PC-3 (cell line): ENCODE measurements around the gene RAB40C. TPM values are rescaled to one million over a fixed set of nuclear protein-coding genes. Genes with fewer than 3 reads are reported as not detected.

ENCODE experiments used
- ATAC-seq: fragments of 200-7000 bp; cut with Tn5 transposase; 2 replicates; pipeline ENCODE4 v1.9.1; 2020; ENCODE audit warnings: mild to moderate bottlenecking, moderate library complexity
- BruUV-seq: library from RNA; stranded (reverse); fragments of 400-500 nt; replicated peaks from 2 replicates; lab custom pipeline; 2021; lab: Mats Ljungman, UMichigan
- CTCF ChIA-PET: fragments of 300-600 bp; sonication (Branson Sonifier 250); formaldehyde crosslinking; loops from one replicate; lab custom pipeline; 2022; ENCODE audit warnings: antibody characterized with exemption; lab: Charles Lee
- POLR2A ChIA-PET: fragments of 300-600 bp; sonication (Branson Sonifier 250); formaldehyde crosslinking; loops from one replicate; lab custom pipeline; 2022; ENCODE audit warnings: antibody characterized with exemption; ENCODE audit not compliant: unreplicated experiment; lab: Charles Lee
- DNase-seq: peaks from one replicate; pipeline ENCODE4 v3.0.0-alpha.2; 2015
- H2AFZ ChIP-seq: fragments of 300-600 bp; sonication (generic); 2 replicates; pipeline ENCODE4 v1.6.0; 2016; ENCODE audit warnings: antibody characterized with exemption, low read length
- H3F3A ChIP-seq: fragments of 300-600 bp; sonication (generic); one replicate; pipeline ENCODE4 v1.6.0; 2017; ENCODE audit warnings: antibody characterized with exemption, low read length, control low read depth, mild to moderate bottlenecking; ENCODE audit not compliant: unreplicated experiment
- H3K27ac ChIP-seq: fragments of 300-600 bp; sonication (generic); 2 replicates; pipeline ENCODE4 v1.5.1; 2016; ENCODE audit warnings: mild to moderate bottlenecking, low read length
- H3K27me3 ChIP-seq: fragments of 300-600 bp; sonication (generic); 2 replicates; pipeline ENCODE4 v1.6.1; 2016; ENCODE audit warnings: low read length, mixed read lengths
- H3K36me3 ChIP-seq: fragments of 300-600 bp; sonication (generic); 2 replicates; pipeline ENCODE4 v1.6.1; 2016; ENCODE audit warnings: low read depth, mixed run types, low read length, mixed read lengths
- H3K4me1 ChIP-seq: fragments of 300-600 bp; sonication (generic); 2 replicates; pipeline ENCODE4 v1.5.1; 2016; ENCODE audit warnings: low read length; ENCODE audit not compliant: insufficient read depth
- H3K4me2 ChIP-seq: fragments of 300-600 bp; sonication (generic); 2 replicates; pipeline ENCODE4 v1.6.0; 2016; ENCODE audit warnings: low read length
- H3K4me3 ChIP-seq: fragments of 300-600 bp; sonication (generic); 2 replicates; pipeline ENCODE4 v1.5.1; 2016; ENCODE audit warnings: mild to moderate bottlenecking, low read length, mixed read lengths
- H3K79me2 ChIP-seq: fragments of 300-600 bp; sonication (generic); 2 replicates; pipeline ENCODE4 v1.6.1; 2017; ENCODE audit warnings: low read length, mixed read lengths
- H3K9ac ChIP-seq: fragments of 300-600 bp; sonication (generic); 2 replicates; pipeline ENCODE4 v1.6.0; 2016; ENCODE audit warnings: mild to moderate bottlenecking, low read length
- H3K9me2 ChIP-seq: fragments of 300-600 bp; sonication (generic); replicated peaks from 2 replicates; pipeline ENCODE4 v1.6.1; 2016; ENCODE audit warnings: mixed run types, low read length, mixed read lengths
- H3K9me3 ChIP-seq: fragments of 300-600 bp; sonication (generic); 2 replicates; pipeline ENCODE4 v1.6.1; 2016; ENCODE audit warnings: low read length, mixed read lengths
- H4K20me1 ChIP-seq: fragments of 300-600 bp; sonication (generic); 2 replicates; pipeline ENCODE4 v1.6.1; 2016; ENCODE audit warnings: low read length, mixed read lengths
- EZH2 ChIP-seq: fragments of 300-600 bp; sonication (generic); IDR thresholded peaks from one replicate; pipeline ENCODE4 v1.6.1; 2017; ENCODE audit warnings: antibody characterized with exemption, mild to moderate bottlenecking, low read length; ENCODE audit not compliant: unreplicated experiment
- EZH2phosphoT487 ChIP-seq: fragments of 300-600 bp; sonication (generic); IDR thresholded peaks from 2 replicates; pipeline ENCODE4 v1.6.1; 2018; ENCODE audit warnings: mild to moderate bottlenecking, antibody characterized with exemption, low read length, borderline replicate concordance
- intact Hi-C: fragments of 100-400 bp; cut with micrococcal nuclease; formaldehyde crosslinking; loops from 2 replicates; pipeline ENCODE4 v1.9.0; 2023
- total RNA-seq: library from RNA; depleted of rRNA; stranded (reverse); fragments of >200 nt; gene quantifications from 2 replicates; pipeline ENCODE4 v1.2.3, GENCODE V29; 2014
- TF ChIP-seq, protein P1 (sequence below): fragments of 300-600 bp; sonication (generic); conservative IDR thresholded peaks from 2 replicates; pipeline ENCODE4 v1.5.1; 2017; ENCODE audit warnings: antibody characterized with exemption, low read depth, mild to moderate bottlenecking, low read length

RAB40C gene
- total RNA-seq, 1 experiment from 2014 or later: 19.5 TPM

- no peaks in the 10 kb centered on the region for H3K27me3 ChIP-seq
- H3K9ac ChIP-seq: no peak overlapping the region
- BruUV-seq: no TSS peak
- no peak overlapping the region for H3K4me2 ChIP-seq
- no peaks in the 10 kb centered on the region; the same call in 1 of the 2 replicates for H3K36me3 ChIP-seq
- intact Hi-C loops: no loop called here
- no peak overlapping the region for H3K4me3 ChIP-seq
- ChIA-PET POLR2A (interaction anchor here (0.7 kb wide), 1 partner anchor 110 kb away, joined by 11 read pairs; no protein-coding TSS in a partner anchor), CTCF (no interaction called here)
- no peak overlapping the region for H2AFZ ChIP-seq
- H4K20me1 ChIP-seq: no peaks in the 10 kb centered on the region
- no peaks in the 10 kb centered on the region for H3K9me2 ChIP-seq
- no peak for DNase-seq
- TF ChIP-seq EZH2 (no peak), EZH2phosphoT487 (no peak)
- TF ChIP-seq, protein P1, sequence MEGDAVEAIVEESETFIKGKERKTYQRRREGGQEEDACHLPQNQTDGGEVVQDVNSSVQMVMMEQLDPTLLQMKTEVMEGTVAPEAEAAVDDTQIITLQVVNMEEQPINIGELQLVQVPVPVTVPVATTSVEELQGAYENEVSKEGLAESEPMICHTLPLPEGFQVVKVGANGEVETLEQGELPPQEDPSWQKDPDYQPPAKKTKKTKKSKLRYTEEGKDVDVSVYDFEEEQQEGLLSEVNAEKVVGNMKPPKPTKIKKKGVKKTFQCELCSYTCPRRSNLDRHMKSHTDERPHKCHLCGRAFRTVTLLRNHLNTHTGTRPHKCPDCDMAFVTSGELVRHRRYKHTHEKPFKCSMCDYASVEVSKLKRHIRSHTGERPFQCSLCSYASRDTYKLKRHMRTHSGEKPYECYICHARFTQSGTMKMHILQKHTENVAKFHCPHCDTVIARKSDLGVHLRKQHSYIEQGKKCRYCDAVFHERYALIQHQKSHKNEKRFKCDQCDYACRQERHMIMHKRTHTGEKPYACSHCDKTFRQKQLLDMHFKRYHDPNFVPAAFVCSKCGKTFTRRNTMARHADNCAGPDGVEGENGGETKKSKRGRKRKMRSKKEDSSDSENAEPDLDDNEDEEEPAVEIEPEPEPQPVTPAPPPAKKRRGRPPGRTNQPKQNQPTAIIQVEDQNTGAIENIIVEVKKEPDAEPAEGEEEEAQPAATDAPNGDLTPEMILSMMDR: no peak
- no peaks in the 10 kb centered on the region for H3F3A ChIP-seq
- peaks cover 7% of the 10 kb centered on the region for H3K79me2 ChIP-seq
- H3K9me3 ChIP-seq: no peaks in the 10 kb centered on the region
- H3K27ac ChIP-seq: no peak overlapping the region
- H3K4me1 ChIP-seq: no peaks in the 10 kb centered on the region
- no peak for ATAC-seq
Observed at GRCh38 chr16:675884-676564, 86.2 kb downstream of the RAB40C start.

DNA sequence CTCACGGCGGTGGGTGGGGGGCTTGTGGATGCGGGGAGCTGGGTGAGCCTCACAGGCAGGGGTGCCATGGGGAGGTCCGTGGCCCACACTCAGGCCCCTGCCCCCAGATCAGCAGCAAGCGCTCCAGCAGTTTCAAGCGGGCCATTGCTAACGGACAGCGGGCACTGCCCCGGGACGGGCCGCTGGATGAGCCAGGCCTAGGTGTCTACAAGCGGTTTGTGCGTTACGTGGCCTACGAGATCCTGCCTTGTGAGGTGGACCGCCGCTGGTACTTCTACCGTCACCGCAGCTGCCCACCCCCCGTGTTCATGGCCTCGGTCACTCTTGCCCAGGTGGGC lies 86.7 kb downstream of the RAB40C start:
- Histone ChIP-seq H3K36me3 (no peaks in the 10 kb centered on the region), H3K9me3 (no peaks in the 10 kb centered on the region), H2AFZ (no peak overlapping the region), H4K20me1 (no peaks in the 10 kb centered on the region), H3K4me3 (no peak overlapping the region), H3K27ac (no peak overlapping the region), H3K4me1 (peaks cover 3% of the 10 kb centered on the region), H3K4me2 (no peak overlapping the region), H3K9ac (no peak overlapping the region), H3K9me2 (no peaks in the 10 kb centered on the region), H3K27me3 (no peaks in the 10 kb centered on the region), H3K79me2 (peaks cover 12% of the 10 kb centered on the region), H3F3A (no peaks in the 10 kb centered on the region)
- DNase-seq: no peak
- no peak for ATAC-seq
- TF ChIP-seq, protein P1: no peak
- BruUV-seq: no TSS peak
- ChIA-PET CTCF (no interaction called here), POLR2A (no interaction called here)
- intact Hi-C loops: no loop called here

- Histone ChIP-seq H3K4me1 (peaks cover 7% of the 10 kb centered on the region), H3K9ac (no peak overlapping the region), H3K4me2 (no peak overlapping the region), H3K9me2 (no peaks in the 10 kb centered on the region), H3K4me3 (no peak overlapping the region), H3K79me2 (peaks cover 16% of the 10 kb centered on the region), H2AFZ (no peak overlapping the region), H4K20me1 (peaks cover 3% of the 10 kb centered on the region; the same call in 1 of the 2 replicates), H3F3A (no peaks in the 10 kb centered on the region), H3K27ac (no peak overlapping the region), H3K9me3 (no peaks in the 10 kb centered on the region), H3K36me3 (no peaks in the 10 kb centered on the region), H3K27me3 (no peaks in the 10 kb centered on the region)
- no peak for ATAC-seq
- BruUV-seq: no TSS peak
- no peak for DNase-seq
- TF ChIP-seq, protein P1: no peak
- TF ChIP-seq EZH2: no peak
- no peak for TF ChIP-seq EZH2phosphoT487
- ChIA-PET CTCF (no interaction called here), POLR2A (no interaction called here)
- intact Hi-C loops: no loop called here
Observed at GRCh38 chr16:676913-677312, 87.0 kb downstream of the RAB40C start.
